NCI-H128 (cell line): Measurements from ENCODE around the gene FANK1.
"Not testable (repeated sequence)": the region's sequence is repeated elsewhere in the genome, so short reads cannot be mapped to it uniquely, and the experiment has no call there.

Source experiments
- DNase-seq: peaks from one replicate; lab custom pipeline; 2025; ENCODE audit not compliant: unreplicated experiment; lab: John Stamatoyannopoulos, UW

The FANK1 gene

DNA sequence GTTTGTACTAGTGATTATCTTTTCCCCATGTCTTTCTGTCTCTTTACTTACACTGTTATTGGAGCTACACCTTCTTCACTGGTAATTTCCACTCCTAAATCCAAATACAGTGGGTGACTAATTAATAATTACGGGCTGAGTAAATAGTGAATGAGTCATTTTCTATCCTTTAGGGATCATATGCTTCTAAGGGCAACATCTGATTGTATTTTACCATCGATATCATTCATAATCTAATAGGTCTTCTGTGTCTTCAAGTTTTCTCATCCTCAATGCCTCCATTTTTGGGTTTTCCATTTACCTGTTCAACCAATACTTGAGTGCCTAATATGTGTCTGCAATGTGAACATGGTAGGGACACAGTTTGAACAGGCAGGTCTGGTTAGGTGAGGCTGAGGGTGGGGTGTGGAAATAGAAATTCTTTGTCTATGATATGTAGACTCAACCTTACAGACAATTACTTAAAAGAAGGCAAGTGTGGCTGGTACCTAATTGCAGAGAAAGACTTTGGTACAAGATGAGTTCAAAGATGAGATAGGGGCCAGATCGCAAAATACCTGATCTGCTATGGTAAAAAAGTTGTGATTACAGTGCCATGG is 9.4 kb upstream of the FANK1 start:
- DNase-seq, result no peak

DNA sequence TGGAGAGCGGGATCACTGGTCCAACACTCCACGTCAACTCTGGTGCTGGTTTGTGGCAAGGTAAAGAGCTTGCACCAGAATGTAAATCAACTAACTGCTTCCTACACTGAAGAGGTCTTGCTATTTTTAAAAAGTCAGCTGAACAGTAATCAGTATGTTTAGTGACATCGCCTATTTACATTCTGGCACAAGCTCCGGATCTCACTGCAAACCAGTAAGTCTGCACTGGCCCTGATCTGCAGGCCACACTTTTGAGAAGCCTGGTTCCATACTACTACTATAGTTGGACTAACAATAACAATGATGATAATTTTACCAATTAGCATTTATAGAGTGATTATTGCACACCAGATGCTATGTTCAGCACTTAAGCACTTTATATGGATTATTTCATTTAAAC is 6.9 kb upstream of the FANK1 start:
- not testable (repeated sequence) for DNase-seq

DNA sequence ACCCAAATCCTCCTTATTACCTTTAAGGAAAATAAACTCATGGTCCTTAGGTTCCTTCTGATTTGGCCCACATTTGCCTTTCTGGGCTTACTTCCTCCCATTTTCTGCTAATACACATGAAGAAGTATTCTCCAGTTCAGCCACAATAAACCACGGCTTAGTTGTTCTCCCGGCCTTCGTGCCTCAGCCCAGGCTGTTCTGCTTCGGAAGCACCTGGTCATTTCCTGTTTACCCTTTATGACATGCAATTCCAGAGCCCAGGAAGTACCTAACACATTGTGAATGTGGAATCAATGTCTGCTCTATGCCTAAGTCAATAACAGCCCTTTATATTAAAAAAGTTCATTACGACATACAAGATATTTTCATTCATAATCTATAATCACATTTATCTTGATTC is 4.0 kb upstream of the FANK1 start:
- not testable (repeated sequence) for DNase-seq

DNA sequence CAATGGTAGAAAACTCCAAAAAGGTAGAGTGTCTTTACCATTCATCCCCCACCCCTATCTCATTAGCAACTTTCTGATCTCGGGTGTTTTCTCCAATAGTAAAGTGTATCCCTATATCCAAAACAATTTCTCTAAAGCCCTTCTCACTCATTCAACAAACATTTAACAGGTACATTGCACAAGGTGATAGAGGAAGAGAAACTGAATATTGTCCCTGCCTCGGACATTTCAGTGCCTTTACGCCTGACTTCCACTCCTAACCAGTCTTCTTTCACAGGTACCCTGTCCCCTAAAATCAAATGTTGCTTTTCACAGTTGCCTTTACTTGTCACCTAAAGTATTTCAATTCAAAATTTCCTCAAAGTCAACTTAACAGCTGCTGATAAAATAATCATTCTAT is 2.2 kb upstream of the FANK1 start:
- DNase-seq, result not testable (repeated sequence)

DNA sequence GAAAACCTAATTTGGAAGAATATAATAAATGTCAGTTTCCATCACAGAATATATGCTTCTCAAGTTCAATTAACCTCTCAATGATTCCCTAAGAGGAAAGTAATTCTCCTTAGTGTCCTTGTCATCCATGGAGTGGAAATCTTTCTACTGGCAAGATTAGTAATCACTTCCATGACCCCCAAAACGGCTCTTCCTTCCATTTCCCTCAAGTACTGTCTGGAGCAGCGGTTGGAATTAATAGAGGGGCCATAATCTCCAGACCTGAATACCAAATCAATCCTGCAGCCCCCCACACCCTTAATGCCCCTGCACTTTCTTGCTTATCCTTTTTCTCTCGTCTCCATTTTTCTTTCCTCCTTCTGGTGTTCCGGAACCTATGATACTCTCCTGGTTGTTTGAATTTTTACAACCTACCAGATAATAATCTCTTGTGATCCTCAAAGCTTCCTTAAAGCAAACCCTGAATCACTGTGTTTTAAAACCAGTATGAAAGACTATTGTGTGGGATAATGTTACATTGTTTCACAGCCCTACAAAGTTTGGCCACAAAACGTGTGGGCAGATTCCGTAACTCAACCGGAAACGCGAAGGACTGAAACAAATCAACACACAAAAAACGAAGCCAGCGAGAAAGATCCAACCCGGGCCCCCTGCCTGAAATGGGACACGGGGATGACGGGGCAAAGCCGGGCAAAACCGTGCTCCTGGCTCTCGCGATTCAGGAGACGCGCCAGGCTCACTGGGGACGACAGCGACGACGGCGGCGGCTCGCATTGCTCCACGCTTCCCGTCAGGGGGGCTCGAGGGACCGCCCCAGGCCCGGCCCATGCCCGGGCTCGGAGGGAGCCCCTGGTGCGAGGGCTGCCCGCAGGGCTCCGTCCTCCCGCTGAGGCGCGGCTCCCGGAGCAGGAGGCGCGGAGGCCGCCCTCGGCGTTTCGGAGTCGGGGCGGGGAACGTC is 955 bp upstream of the FANK1 start:
- not testable (repeated sequence) for DNase-seq

DNA sequence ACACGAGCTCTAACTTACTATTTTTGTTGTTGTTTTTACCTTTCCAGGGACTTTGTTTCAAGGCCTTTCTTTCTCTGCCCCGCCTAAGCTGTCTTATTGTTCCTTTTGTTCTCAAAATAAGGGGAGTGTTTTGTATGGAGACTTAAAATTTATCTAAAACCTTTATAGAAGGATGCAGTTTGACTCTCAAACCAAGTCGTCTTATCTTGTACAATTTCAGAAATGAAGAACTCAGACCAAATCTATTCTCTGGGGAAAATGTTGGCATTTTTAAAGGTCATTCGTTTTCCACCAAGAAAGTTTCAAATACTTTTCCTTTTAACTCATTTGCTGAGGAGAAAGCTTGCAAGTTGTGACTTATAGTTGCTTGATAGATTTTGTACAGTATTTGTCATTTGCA is 953 bp downstream of the FANK1 start:
- not testable (repeated sequence) for DNase-seq

DNA sequence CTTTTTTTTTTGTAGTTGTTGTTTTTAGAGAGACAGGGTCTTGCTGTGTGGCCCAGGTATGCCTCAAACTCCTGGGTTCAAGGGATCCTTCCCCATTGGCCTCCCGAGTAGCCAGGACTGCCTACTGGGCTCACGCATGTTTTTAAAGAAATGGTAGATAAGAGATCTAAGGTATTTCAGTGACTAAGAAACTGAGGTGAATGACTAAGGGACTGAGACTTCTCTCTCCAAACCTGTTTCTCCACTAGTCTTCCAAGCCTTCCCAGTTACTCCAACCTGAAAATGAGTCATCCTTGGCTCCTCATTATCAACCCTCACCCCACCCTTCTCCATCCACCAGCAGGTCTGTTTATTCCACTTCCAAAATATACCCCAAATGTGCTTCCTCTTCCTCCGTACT is 4.6 kb downstream of the FANK1 start:
- not testable (repeated sequence) for DNase-seq

DNA sequence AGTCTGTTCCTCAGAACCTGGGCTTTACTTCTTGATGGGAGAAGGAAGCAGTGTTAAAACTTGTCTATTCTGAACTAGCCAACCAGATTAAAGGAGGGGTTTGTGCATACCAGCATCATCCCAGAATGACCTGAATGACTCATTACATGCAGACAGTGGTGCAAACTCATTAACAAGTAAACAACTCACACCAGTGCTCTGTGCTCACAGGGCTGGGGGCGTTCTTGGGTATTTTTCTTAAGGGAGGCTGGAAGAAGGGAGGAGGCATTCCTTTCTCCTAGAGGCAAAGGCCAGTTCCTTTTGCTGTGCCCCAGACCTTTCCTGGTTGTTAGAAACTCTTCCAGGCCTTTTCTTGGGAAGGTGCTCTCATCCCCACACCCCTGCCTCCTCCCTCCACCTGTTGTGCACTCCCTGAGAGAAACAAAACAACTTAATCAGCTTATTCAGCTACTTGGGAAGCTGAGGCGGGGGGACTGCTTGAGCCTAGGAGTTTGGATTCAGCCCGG is 6.8 kb downstream of the FANK1 start:
- DNase-seq, result not testable (repeated sequence)

DNA sequence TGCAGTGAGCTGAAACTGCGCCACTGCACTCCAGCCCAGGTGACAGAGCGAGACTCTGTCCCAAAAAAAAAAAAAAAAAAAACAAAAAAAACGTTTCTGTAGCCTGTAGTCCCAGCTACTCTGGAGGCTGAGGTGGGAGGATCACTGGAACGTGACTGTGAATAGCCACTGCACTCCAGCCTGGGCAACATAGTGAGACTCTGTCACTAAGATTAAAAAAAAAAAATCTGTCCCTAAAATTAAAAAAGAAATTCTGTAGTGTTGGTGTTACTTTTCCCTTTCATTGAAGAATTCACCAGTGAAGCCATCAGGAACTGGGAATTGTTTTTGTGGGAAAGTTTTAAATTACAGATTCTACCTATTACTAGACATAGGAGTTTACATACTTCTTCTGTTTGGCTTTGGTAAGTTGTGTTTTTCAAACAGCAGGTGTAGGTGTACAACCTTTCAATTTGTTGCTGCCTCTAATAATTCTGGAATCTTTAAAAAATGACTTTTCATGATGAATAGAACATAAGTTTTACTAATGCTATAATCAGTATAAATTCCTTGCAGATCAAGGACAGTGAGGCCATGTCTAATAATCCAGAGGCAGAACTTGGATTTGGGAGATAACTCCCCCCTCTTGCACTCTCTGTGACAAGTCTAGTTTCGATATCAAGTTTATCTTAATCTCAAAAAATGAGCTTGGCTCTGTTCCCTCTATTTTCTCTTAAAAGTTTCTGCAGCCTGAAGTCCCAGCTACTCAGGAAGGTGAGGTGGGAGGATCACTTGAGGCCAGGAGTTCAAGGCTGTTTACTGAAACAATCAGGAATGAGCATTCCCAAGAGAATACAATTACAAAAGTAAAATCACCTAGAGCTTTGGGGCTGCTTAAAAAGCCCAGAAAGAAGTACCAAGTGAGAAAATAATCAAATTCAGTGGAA is 9.0 kb downstream of the FANK1 start:
- not testable (repeated sequence) for DNase-seq

DNA sequence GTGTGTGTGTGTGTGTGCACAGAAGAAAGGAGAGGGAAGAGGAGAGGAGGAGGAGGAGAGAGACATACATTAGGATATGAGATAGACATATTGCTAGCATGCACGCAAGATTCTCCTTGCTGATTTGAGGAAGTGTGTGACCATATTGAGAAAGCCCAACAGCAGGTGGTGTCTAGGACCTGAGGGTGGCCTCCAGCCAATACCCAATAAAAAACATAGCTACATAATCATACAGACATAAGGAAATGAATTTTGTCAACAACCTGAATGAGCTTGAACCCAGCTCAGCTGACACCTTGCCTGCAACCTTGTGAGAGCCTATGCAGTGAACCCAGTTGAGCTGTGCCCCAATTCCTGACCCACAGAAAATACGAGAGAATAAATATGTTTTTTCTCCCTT is 11.2 kb downstream of the FANK1 start:
- DNase-seq, result not testable (repeated sequence)

DNA sequence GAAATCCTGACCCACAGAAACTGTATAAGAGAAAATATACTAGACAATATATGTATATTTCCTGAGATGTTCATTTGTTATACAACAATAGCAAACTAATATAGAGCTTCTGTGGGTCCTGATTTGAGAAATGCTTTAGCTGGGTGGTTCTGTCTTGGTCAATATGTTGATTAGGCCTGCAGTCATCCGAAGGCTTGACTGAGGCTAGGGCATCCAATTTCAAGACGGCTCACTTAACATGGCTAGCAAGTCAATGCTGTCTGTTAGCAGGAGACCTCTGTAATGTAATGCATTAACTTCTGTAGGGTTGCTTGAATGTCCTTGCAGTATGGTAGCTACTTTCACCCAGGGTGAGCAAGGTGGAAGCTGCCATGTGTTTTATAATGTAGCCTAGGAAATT is 12.4 kb downstream of the FANK1 start:
- DNase-seq, result not testable (repeated sequence)

DNA sequence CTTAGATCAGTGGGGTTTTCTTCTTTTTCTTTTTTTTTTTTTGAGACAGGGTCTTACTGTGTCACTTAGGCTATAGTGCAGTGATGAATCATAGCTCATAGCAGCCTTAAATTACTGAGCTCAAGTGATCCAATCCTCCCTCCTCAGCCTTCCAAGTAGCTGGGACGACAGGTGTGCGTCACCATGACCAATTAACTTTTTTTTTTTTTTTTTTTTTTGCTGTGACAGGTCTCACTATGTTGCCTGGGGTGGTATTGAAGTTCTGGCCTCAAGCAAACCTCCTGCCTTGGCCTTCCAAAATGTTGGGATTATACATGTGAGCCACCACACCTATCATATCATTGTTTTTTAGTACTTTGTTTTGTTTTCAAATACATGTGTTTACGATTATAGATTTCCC is 13.1 kb downstream of the FANK1 start:
- DNase-seq, result not testable (repeated sequence)

DNA sequence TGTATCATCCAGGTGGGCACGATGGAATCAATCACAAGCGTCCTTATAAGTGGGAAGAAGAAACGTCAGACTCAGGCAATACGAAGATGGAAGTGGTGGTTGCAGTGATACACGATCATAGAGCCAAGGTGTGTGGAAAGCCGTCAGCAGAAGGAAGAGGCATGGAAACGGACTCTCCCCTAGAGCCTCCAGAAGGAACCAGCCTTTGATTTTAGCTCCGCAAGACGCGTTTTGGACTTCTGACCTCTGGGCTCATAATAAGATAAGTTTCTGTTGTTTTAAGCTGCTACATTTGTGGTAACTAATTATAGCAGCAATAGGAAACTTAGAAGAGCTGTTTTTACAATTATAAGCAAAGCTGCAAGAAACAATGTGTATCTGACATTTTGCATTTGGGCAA is 14.8 kb downstream of the FANK1 start:
- DNase-seq, result no peak

DNA sequence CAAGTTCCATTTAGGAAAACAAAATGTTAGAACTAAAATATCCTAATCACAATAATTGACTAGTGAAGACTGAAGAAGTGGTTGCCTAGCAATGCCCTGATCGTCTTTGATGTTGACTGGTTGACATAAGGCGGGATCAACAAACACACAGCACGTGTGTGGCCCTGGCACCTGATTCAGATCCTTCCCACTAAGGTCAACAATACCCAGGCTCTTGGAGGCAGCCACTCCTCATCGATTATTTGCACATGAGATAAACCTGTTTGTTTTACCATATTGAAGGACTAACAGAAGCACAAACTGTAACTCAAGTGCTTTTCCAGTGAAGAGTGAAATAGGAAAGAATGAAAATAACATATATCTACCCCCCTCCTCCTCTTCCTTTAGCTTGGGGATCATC is 15.6 kb downstream of the FANK1 start:
- DNase-seq, result no peak

DNA sequence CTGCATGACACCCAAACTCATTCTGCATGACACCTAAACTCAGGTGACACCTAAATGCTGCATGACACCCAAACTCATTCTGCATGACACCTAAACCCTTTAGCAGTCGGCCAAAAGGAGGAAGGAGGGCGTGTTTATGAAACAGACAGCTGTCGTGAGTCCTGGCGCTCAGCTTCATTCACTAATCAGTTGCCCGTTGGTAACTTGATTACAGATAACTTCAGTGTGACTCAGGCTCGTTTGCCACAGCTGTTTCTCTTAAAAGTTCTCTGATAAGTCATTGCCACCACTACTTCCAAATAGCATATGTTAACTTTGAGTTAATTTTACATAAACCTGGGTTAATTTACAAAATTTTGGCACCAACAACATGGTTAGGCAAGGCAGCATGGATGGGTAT is 16.9 kb downstream of the FANK1 start:
- DNase-seq, result not testable (repeated sequence)

DNA sequence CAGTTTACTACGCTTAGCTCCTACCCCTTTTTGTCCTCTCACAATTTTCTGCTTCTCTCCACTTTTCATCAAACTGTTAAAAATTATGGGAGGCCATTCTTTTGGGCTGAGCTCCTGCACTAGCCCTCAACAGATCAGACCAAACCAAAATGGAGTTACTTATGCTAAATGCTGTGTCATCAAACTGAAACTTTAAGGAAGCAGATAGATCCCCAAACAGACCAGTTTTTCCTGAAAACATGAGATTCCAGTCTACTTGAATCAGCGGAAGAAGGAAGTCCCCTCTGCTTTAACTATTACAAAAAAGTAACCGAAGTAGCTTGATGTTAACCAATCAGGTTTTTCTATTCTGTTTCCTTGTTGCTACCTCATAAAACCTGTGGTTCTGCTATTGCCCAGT is 20.6 kb downstream of the FANK1 start:
- no peak for DNase-seq

DNA sequence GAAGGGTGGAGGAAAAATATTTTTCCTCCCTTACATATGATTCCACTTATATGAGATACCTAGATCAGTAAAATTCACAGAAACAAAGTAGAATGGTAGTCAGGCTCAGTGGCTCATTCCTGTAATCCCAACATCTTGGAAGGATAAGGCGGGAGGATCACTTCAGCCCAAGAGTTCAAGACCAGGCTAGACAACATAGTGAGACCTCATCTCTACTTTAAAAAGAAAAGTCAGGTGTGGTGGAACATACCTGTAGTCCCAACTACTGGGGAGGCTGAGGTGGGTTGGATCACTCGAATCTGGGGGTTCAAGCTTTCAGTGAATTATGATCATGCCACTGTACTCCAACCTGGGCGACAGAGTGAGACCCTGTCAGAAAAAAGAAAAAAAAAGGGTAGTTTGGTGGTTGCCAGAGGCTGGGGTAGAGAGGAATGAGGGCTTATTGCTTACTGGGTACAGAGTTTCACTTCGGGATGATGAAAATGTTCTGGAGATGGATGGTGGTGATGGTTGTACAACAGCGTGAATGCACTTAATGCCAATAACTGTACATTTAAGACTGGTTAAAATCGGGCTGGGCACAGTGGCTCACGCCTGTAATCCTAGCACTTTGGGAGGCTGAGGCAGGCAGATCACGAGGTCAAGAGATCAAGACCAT is 21.5 kb downstream of the FANK1 start:
- DNase-seq, result not testable (repeated sequence)

DNA sequence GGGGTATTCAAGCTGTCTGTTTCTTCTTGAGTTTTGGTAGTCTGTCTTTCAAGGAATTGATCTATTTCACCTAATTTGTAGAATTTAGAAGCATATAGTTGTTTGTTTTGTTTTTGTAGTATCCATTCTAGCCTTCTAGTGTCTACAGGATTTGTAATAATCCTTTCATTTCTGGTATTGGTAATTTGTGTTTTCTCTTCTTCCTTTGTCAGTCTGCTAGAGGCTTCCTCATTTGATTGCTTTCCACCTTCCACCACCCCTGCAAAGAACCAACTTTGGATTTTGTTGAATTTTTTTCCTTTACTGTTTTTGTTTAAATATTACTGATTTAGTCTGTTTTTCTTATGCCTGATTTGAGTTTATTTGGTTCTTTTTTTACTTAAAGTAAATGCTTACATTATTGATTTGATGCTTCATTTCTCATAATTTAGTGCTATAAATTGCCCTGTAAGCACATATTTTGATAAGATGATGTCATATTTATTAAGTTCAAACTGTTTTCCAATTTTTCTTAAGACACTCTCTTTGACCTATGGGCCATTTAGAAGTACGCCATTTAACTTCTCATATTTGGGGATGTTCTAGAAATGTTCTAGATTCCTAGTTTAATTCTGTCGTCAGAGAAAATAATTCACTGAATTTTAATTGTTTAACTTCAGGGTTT is 25.4 kb downstream of the FANK1 start:
- DNase-seq, result not testable (repeated sequence)

DNA sequence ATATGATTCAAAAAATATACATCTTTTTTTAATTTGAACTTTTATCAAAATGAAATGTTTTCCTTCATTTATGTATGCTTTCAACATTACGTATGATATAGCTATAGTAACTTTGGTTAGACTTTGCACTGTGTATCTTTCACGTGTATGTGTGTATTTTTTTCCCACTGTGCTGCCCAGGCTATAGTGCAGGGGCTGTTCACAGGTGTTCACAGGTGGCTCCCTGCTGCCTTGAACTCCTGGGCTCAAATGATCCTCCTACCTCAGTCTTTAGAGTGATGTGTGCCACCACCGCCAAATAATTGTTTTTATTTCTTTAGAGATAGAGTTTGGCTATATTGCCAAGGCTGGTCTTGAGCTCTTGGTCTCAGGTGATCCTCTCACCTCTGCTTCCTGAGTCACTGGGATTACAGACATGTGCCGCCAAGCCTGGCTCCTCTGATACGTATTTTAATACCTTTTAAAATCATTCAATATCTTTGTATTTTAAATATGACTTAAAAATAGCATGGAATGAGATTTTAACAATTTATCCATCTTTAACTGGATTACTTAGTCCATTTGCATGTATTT is 29.0 kb downstream of the FANK1 start:
- DNase-seq, result no peak

DNA sequence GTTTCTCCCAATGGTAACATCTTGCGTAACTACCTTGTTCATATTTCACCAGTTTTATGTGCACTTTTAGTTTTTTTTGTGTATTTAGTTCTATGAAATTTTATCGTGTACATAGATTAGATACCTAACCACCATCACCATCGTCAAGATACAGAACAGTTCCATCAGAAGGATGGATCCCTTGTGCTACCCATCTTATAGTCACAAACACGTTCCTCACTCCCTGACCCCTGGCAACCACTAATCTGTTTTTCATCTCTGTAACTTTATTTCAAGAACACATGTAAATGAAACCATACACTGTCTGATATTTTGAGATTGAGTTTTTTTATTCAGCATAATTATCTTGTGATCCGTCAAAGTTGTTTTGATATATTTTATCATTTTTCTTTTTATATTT is 29.9 kb downstream of the FANK1 start:
- DNase-seq, result no peak
